ENCODE measurements around the gene FYB1.

DNA sequence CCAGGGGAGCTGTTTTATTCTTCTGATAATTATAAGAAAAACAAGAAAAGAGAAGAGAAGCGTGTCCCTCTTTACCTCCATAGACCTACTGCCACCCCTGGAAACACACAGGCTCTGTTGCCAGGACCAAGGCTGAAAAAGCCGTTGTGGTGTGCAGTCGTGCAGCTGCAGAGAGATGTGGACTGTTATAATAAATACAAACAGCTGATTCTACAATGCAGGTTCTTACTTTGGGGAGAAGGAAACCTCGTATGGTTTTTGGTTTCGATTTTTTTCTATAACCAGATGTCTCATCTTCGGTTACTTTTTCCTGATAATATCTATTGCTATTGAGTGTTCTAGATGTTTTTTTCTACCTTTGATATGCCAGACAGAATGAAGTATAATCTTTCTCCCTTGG is 28.1 kb downstream of the FYB1 start:
- TF ChIP-seq, protein P1, sequence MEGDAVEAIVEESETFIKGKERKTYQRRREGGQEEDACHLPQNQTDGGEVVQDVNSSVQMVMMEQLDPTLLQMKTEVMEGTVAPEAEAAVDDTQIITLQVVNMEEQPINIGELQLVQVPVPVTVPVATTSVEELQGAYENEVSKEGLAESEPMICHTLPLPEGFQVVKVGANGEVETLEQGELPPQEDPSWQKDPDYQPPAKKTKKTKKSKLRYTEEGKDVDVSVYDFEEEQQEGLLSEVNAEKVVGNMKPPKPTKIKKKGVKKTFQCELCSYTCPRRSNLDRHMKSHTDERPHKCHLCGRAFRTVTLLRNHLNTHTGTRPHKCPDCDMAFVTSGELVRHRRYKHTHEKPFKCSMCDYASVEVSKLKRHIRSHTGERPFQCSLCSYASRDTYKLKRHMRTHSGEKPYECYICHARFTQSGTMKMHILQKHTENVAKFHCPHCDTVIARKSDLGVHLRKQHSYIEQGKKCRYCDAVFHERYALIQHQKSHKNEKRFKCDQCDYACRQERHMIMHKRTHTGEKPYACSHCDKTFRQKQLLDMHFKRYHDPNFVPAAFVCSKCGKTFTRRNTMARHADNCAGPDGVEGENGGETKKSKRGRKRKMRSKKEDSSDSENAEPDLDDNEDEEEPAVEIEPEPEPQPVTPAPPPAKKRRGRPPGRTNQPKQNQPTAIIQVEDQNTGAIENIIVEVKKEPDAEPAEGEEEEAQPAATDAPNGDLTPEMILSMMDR (conservative IDR thresholded peaks at IDR 0.05; ENCODE audit: low read length): no peak
- no peak for TF ChIP-seq EZH2phosphoT487 (IDR thresholded peaks at IDR 0.05; ENCODE audit: borderline replicate concordance)

Measured in Loucy (cell line).